NCI-H2196 (cell line): ENCODE measurements around the gene EPB42.
"Not testable (repeated sequence)": the region's sequence is repeated elsewhere in the genome, so short reads cannot be mapped to it uniquely, and the experiment has no call there.

ENCODE experiments used
- DNase-seq: peaks from one replicate; lab custom pipeline; 2025; ENCODE audit not compliant: unreplicated experiment; lab: John Stamatoyannopoulos, UW

Gene EPB42

GRCh38 chr15:43189296-43189695, 31.5 kb downstream of the EPB42 start:
- DNase-seq, result no peak

- peak; percentile 22 for DNase-seq
These were observed 33.2 kb downstream of the EPB42 start for GRCh38 chr15:43187544-43188155.

DNA sequence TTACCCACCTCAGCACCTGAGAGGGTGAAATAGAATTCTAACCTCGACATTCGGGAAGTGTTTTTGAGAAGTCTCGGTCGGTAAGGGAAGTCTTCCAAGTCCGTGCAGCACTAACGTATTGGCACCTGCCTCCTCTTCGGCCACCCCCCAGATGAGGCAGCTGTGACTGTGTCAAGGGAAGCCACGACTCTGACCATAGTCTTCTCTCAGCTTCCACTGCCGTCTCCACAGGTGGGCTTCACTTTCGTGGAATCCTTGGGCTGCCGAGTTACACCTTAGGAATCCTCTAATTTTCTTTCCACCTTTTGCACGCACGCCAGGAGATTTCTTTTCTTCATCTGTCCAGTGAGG, 34.8 kb downstream of the EPB42 start:
- DNase-seq, result no peak

GRCh38 chr15:43185157-43186002, 35.4 kb downstream of the EPB42 start, which contains the start of gene CCNDBP1:
CCNDBP1 (plus strand) TSS chr15:43185403; CDS start chr15:43185499, 96 bp downstream.
- peak; percentile 79 for DNase-seq

DNA sequence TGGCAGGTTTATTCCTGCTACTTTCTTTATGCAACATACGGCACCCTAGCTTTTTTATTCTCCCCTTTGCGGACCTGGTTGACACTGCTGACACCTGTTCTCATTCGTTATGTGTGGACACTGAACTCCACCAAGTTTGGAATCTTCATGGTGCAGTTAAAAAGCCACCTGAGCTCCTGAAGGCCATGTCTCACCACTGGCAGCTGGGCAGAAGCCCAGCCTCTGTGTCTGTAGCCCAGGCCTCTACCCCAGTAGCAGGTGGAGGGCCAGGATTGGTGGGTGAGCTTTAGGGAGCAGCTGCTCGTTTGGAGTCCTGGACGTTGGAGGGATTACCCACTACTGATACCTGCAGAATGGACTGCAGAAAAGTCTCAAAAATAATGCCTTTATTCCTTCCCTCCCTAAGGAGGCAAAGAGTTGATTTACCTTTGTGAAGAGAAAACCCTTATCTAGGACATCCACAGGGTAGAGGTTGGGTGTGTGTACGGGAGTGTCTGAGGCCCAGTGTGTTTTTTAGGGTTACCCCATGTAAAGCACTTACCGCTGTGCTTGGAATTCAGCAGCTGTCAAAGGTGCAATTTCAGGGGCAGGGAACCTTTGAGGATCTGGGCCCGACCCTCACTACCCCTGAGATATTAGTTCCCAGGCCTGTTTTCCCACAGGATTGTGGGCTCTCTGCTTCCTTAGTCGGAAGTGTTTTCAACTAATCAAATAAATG, 36.3 kb downstream of the EPB42 start:
- DNase-seq, result no peak

DNA sequence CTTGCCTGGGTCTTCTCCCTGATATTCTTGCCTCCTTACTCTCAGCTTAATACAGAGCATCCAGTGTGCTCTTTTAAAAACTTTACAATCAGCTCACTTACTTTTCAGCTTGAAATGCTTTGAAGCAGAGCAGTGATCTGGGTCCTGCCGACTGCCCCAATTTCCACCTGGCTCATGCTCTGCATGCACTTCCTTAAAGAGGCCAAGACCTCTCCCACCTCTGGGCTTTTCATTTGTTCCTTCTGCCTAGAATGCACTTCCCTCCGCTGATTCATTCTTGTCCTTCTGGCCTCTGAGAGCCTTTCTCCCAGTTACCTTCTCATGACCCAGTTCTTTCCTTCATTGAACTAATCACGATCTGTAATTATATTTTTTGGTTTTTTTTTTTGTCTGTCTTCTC, 37.5 kb downstream of the EPB42 start:
- DNase-seq, result no peak

- not testable (repeated sequence) for DNase-seq
These were observed 43.7 kb downstream of the EPB42 start for GRCh38 chr15:43177147-43177546.

- DNase-seq, result not testable (repeated sequence)
These were observed 45.0 kb downstream of the EPB42 start for GRCh38 chr15:43175656-43176309.

GRCh38 chr15:43169888-43170287, 50.9 kb downstream of the EPB42 start:
- no peak for DNase-seq

DNA sequence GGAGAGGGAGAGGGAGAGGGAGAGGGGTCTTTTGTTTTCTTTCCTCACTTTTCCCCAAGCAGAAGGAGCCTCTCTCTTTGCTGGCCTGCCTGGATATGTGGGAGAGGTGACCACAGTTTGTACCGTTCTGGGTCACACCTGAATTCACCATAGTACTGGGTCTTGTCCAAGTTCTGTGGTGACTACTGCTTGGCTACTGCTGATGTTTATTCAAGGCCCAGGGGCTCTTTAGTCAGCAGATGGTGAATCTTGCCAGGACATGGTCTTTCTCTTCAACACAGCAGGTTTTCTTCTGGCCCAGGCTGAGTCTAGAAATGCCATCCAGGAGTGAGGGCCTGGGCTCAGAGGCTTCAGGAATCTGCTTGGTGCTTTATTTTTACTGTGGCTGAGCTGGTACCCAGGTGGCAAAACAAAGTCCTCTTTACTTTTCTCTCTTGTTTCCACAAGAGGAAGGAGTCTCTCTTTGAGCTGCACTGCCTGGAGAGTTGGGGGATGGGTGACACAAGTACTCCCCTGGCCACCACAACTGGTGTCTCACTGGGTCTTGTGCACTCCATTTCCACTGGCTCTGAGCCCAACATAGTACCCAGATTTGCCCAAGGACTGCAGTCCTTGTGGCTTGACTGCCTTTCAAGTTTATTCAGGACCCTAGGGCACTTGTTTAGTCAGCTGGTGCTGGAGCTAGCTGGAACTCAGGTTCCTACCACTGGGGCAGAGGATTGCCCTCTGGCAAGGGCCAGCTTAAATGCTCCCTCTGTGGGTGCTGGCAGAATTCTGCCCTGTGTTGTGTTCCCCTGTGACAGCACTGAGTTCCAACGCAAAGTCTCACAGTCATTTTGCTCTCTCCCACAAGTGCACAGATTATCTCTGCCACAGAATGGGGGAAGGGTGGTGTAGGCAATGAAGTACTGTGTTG, 52.4 kb downstream of the EPB42 start:
- DNase-seq, result peak; percentile 44

DNA sequence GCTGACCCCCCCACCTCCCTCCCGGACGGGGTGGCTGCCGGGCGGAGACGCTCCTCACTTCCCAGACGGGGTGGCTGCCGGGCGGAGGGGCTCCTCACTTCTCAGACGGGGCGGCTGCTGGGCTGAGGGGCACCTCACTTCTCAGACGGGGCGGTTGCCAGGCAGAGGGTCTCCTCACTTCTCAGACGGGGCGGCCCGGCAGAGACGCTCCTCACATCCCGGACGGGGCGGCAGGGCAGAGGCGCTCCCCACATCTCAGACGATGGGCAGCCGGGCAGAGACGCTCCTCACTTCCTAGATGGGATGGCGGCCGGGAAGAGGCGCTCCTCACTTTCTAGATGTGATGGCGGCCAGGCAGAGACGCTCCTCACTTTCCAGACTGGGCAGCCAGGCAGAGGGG, 53.6 kb downstream of the EPB42 start:
- DNase-seq, result not testable (repeated sequence)

GRCh38 chr15:43165801-43166325, 55.0 kb downstream of the EPB42 start:
- DNase-seq, result no peak

DNA sequence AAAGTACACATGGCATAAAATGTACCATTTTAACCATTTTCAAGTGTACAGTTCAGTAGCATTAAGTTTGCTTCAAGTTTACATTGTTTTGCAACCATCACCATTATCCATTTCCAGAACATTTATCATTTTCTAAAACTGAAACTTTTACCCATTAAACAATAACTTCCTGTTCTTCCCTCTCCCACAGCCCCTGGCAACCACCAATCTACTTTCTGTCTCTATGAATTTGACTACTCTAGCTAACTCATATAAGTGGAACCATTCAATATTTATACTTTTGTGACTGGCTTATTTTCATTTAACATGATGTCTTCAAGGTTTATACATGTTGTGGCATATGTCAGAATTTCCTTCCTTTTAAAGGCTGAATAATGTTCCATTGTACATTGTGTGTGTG, 67.5 kb downstream of the EPB42 start:
- DNase-seq, result no peak

DNA sequence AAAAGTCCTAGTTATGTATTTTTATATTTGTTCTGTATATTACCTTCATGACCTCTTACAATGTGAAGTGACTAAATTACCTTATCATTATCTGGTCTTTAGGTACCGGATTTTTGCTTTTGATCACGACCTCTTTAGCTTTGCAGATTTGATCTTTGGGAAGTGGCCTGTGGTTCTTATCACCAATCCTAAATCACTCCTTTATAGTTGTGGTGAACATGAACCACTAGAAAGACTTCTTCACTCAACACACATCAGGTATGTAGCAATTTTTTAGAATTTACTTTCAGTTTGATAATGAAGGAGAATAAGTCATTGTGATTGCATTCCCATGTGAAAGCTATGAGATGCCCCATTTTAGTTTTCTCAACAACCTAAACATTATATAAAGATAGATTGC, 69.1 kb downstream of the EPB42 start:
- no peak for DNase-seq

GRCh38 chr15:43150191-43150929, 70.5 kb downstream of the EPB42 start:
- DNase-seq, result no peak
